SIG-M5 (cell line): ENCODE results near the gene NKAPD1.
"Not testable (repeated sequence)": the region's sequence is repeated elsewhere in the genome, so short reads cannot be mapped to it uniquely, and the experiment has no call there.

Experiments
- DNase-seq: peaks from one replicate; lab custom pipeline; 2025; lab: John Stamatoyannopoulos, UW

The NKAPD1 gene

DNA sequence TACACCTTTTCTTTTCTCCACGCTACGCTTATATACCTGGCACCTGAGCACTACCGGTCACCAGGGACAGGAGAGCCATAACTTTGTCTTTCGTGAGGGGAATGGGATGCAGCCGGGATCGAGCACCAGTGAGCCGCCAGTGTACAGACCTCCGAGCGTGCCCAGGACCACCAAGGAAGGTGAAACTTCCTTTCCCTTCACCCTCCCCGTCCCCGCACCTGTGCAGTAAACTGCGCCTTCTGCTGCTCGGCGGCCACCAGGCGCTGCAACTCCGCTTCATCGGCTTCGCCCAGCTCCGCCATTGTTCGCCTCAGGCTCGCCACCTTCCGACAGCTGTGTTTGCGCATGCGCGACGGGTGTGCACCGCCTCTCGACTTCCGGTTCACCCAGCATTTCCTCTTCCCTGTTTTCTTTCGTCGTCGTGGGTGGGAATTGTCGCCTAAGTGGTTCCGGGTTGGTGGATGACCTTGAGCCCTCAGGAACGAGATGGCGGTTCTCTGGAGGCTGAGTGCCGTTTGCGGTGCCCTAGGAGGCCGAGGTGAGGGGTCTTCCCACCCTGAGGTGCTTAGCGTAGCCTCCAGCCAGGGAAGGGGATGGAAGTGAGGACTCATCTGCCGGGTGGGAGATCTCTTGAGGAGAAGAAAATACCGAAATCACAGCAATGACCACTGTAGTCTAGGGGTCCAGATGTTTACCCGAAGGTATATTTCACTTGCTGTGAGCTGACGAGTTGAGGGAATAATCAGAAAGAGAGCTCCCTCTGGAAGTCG is 12.5 kb downstream of the NKAPD1 start, which contains the start of the genes SDHD and TIMM8B:
Gene SDHD (plus strand): TSS at position 452 of the 770 bp plus-strand sequence. CDS start 35 bp downstream, at position 487.
Gene TIMM8B (minus strand): TSS at position 335 of the 770 bp plus-strand sequence. CDS start 33 bp downstream, at position 302.
- DNase-seq, result peak; percentile 61

DNA sequence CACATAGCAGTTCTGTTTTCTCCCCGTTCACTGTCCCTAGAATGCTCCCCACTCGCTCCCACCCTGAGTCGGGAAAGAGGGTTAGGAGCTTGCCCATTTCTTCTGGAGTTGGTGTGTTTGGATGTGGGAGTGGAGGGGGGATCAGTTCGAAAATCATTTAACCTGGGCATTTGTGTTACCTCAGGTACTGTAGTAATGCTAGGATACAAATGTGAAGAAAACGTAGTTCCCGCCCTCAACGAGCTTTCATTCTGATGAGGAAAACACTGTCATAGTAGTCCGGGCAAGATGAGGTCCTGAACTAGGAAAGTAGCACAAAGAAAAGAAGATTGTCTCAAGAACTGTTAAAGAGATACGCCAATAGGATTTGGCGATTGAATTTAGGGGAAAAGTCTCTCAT is 13.1 kb downstream of the NKAPD1 start:
- DNase-seq, result no peak

DNA sequence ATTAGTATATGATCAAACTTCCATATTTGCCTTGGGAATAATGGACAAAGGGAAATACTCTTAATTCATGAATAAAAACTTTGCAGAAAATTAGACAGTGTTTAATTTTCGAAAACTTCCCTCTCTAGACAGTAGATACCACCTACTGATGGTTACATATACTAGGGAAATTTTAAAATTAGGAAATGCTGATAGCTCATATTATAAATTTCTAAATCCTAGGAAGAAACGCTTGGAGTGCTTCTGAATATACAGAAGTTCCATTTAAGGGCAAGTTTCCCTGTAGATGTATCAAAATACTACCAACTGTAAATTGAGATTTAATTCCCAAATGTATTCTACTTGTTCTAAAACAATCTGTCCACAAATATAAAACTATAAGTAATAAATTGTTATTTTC is 21.2 kb downstream of the NKAPD1 start:
- DNase-seq, result not testable (repeated sequence)

- DNase-seq, result no peak
Measured at GRCh38 chr11:112096194-112096593, 22.1 kb downstream of the NKAPD1 start.

GRCh38 chr11:112097734-112098528 is 23.8 kb downstream of the NKAPD1 start:
- no peak for DNase-seq

- DNase-seq, result no peak
Measured at GRCh38 chr11:112100462-112100861, 26.4 kb downstream of the NKAPD1 start.

GRCh38 chr11:112103446-112103845 is 29.3 kb downstream of the NKAPD1 start:
- no peak for DNase-seq

DNA sequence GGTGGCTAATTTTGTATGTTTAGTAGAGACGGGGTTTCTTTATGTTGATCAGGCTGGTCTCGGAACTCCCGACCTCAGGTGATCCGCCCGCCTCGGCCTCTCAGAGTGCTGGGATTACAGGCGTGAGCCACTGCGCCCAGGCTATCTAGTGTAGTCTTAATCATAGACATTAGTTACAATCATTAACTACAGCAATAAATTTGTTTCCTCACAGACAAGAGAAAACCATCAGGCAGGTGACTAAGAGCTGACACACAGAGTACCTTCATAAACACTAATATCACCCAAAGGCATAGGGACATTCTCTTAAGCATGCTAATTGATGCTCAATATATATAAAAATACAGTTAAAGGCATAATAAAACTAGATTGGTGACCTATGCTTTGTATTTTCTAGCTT is 32.0 kb downstream of the NKAPD1 start:
- DNase-seq, result no peak

DNA sequence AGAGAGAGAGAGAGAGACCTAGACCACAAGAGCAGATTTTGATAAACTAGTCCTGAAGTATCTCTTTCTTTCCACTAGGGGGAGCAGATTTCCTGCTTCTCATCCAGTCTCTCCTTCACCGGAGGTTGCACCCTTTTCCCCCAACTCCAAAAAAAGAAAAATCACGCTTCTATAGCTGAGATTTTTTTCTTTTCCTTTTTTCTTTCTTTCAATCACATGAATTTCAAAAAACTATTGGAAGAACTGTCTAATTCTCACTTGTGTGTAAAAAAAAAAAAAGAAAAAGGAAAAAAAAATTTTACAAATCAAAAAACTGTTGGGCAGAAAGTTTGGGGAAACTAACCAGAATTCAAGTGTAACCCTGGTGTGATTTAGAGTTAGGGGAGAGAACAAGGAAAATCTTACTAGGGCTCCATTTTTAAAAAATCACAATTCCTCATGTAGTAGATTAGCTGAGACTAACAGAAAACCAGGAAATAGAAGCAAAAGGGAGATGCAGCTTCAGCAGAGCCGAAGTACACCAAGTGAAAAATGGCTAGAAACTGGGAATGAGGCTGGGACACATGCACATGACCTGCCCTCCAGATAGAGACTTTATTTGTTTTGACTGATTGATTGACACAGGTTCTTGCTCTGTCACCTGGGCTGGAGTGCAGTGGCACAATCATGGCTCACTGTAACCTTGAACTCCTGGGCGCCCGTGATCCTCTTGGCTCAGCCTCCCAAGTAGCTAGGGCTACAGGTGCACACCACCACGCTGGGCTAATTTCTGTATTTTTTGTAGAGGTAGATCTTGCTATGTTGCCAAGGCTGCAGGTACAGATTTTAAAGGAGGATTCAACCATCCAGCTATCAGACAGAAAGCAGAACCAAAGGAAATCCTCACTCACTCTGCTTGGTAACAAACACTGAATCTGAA is 39.7 kb downstream of the NKAPD1 start:
- no peak for DNase-seq

DNA sequence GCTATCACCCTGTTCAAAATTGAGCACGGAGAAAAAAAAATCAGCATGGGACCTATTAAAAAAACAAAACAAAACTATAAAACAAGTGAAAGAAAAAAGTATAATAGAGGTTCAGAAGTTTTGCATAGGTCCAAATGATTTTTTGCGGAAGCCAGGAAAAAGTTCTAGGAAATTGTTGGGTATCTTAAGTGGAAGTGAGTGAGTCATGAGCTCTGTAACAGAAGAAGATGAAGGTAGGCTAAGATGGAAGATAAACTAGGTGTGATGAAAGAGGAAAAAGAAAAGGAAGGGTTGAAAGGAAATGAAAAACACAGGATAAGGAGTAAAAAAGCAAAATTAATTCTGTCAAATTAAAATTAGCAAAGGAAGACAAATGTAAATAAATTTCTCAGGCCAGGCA is 40.4 kb downstream of the NKAPD1 start:
- DNase-seq, result no peak

GRCh38 chr11:112115386-112115785 is 41.3 kb downstream of the NKAPD1 start:
- no peak for DNase-seq

GRCh38 chr11:112118176-112118575 is 44.1 kb downstream of the NKAPD1 start:
- DNase-seq, result no peak

GRCh38 chr11:112121981-112122615 is 48.0 kb downstream of the NKAPD1 start:
- DNase-seq, result no peak

DNA sequence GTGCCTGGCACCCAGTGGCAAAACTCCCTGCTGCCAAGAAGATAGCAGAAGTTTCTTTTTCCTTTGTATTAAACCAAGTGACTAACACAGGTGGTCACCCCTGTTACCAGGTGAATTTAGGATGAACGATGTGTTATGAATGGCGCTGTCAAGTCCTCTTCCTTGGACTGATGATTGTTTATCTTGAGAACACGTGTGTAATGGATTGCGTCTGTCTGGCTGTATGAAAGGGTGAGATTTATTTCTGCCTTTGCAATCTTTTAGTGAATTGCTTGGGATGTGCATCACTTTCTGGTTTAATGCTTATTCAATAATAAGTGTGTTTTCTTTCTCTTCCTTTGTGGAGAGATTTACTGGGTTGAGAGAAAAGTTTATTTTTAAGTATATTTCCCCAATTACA is 49.0 kb downstream of the NKAPD1 start:
- no peak for DNase-seq

GRCh38 chr11:112127056-112127455 is 53.0 kb downstream of the NKAPD1 start:
- no peak for DNase-seq

- DNase-seq, result no peak
Measured at GRCh38 chr11:112128483-112129121, 54.5 kb downstream of the NKAPD1 start.

DNA sequence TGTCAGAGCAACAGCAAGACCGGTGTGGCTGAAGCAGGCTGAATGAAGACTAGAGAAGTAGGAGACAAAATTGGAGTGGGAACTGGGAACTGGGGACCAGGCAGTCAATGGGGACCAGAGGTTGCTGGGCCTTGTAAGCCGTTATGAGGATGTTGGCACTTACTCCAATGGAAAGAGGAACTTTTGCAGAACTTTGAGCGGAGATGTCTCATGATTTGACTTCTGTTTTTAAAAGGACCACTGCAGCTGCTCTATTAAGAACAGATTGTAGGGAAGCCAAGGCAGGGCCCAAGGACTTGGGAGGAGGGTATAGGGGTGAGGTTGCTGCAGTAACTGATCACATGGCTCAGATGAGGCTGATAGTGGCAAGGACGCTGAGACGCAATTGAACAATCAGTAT is 55.6 kb downstream of the NKAPD1 start:
- DNase-seq, result peak; percentile 3

DNA sequence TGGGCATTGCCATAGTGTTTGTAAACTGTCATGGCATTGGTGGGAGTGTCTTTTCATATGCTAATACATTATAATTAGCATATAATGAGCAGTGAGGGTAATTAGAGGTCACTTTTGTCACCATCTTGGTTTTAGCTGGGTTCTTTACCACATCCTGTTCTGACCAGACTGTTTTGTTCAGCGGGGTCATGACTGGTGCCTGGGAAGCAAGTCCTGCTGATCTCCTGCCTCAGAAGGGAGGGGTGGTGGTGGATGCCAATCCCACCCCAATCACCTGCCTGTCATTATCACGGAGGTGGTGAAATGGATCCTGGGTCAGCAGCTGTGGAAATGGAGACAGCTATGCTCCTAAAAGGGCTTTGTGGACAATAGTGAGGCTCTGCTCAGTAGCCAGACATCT is 58.6 kb downstream of the NKAPD1 start:
- DNase-seq, result no peak

GRCh38 chr11:112134473-112134872 is 60.4 kb downstream of the NKAPD1 start:
- DNase-seq, result no peak
